Body of pancreas (tissue), 4 donors: ENCODE measurements around the gene SYNE2.

ENCODE experiments used
- POLR2A ChIP-seq, 3 donors: fragments of 450-650 bp; IDR thresholded peaks; one replicate each; pipeline ENCODE4 v1.6.1; 2016; ENCODE audit warnings: antibody characterized with exemption in 3 of 3, mild to moderate bottlenecking in 2 of 3
- TF ChIP-seq, protein P1 (sequence below), 7 experiments: fragments of 450-650 bp in 4 of 7; fragments of 200-600 bp in 3 of 7; sonication (generic) in 3 of 7; IDR thresholded peaks; one replicate each; pipeline ENCODE4 v1.5.1; 2016 to 2019; ENCODE audit warnings: antibody characterized with exemption in 7 of 7

DNA sequence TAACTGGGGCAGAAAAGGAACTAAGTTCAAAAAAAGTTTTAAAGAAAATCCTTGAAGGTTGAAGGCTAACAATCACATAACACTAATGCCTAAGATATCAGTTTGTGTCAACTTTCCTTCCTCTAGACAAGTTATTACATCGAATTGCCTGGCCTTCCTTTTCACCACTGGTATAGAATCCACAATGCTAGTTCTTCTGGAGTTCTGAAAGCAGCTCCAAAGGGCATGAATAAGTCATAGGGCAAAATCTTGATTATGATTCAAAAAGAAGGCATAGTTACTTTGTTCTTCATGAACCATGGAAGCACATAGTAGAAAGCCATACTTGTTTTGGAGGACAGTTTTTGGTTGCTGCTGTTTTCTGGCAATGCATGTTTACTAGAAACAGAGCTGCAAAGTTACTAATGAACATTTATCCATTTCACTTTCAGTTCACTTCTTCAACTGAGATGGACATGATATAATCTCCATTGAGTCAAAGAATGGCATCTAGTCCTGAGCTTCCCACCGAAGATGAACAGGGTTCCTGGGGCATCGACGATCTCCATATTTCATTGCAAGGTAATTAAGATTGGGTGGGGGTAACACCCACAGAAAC lies 56.0 kb downstream of the SYNE2 start:
- TF ChIP-seq, protein P1, sequence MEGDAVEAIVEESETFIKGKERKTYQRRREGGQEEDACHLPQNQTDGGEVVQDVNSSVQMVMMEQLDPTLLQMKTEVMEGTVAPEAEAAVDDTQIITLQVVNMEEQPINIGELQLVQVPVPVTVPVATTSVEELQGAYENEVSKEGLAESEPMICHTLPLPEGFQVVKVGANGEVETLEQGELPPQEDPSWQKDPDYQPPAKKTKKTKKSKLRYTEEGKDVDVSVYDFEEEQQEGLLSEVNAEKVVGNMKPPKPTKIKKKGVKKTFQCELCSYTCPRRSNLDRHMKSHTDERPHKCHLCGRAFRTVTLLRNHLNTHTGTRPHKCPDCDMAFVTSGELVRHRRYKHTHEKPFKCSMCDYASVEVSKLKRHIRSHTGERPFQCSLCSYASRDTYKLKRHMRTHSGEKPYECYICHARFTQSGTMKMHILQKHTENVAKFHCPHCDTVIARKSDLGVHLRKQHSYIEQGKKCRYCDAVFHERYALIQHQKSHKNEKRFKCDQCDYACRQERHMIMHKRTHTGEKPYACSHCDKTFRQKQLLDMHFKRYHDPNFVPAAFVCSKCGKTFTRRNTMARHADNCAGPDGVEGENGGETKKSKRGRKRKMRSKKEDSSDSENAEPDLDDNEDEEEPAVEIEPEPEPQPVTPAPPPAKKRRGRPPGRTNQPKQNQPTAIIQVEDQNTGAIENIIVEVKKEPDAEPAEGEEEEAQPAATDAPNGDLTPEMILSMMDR (IDR thresholded peaks at IDR 0.05) = no peak
- TF ChIP-seq POLR2A (IDR thresholded peaks at IDR 0.05) = no peak
